HG03442 (cell line): ENCODE data around the gene CAPN15.

Experiments
- ATAC-seq: cut with Tn5 transposase; IDR thresholded peaks from one replicate; pipeline ENCODE4 v1.9.1; 2021; ENCODE audit warnings: mild to moderate bottlenecking, moderate library complexity; ENCODE audit not compliant: unreplicated experiment

Gene CAPN15

DNA sequence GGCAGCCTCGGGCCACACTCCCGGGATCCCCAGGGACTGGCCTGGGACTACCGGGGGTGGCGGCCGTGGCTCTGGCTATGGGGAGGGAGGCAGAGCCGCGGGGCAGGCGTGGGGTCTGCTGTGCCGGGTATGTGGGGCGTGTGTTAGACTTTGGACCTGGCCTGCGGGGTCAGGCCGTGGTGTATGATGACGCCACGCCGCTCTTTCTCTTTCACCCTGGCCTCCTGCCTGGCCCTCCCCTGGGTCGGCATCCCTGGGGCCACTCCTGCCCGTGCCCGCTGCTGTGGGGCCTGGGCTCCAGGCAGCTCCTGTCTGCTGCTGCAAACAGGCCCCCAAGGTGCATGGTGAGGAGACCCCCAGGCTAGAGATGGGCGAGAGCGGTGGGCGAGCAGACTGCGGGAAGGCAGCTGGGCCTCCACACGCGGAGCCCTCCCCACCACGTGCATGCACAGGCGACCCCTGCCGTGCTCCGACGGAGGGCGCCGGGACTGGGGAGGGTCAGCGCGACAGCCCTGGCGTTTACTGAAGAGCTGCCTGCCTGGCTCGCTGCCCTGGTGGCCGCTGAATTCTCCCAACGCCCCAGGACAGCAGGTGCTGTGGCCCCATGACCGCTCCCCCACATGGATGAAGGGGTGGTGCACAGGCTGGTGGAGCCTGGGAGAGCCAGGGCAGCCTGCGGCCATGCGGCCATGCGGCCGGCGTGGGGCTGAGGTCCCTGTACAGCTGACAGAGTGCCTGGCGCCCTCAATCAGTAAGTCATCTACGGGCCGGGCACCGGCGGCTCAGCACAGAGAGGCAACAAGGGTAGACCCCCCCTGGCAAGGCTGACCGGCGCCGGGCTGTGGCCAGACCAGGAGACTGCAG, 16.0 kb downstream of the CAPN15 start:
- ATAC-seq: no peak

DNA sequence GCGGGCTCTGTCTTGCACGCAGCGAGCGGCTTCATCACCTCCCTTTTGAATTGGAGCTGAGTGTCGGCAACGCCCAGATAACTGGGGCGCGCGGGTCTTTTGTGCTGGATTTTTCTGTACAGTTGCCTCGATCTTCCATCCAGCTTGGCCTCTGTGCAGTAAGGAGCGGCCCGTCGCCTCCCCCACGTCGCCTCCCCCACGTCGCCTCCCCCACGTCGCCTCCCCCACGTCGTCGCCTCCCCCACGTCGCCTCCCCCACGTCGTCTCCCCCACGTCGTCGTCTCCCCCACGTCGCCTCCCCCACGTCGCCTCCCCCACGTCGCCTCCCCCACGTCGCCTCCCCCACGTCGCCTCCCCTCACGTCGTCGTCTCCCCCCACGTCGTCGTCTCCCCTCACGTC, 17.0 kb downstream of the CAPN15 start:
- no peak for ATAC-seq

GRCh38 chr16:546909-547770, 19.6 kb downstream of the CAPN15 start:
- ATAC-seq: no peak

GRCh38 chr16:548586-548985, 21.1 kb downstream of the CAPN15 start:
- ATAC-seq: no peak

- ATAC-seq: no peak
These were observed 22.2 kb downstream of the CAPN15 start for GRCh38 chr16:549544-550263.

- ATAC-seq: no peak
These were observed 23.7 kb downstream of the CAPN15 start for GRCh38 chr16:551210-551609.

- ATAC-seq: no peak
These were observed 24.7 kb downstream of the CAPN15 start for GRCh38 chr16:552171-552570.

DNA sequence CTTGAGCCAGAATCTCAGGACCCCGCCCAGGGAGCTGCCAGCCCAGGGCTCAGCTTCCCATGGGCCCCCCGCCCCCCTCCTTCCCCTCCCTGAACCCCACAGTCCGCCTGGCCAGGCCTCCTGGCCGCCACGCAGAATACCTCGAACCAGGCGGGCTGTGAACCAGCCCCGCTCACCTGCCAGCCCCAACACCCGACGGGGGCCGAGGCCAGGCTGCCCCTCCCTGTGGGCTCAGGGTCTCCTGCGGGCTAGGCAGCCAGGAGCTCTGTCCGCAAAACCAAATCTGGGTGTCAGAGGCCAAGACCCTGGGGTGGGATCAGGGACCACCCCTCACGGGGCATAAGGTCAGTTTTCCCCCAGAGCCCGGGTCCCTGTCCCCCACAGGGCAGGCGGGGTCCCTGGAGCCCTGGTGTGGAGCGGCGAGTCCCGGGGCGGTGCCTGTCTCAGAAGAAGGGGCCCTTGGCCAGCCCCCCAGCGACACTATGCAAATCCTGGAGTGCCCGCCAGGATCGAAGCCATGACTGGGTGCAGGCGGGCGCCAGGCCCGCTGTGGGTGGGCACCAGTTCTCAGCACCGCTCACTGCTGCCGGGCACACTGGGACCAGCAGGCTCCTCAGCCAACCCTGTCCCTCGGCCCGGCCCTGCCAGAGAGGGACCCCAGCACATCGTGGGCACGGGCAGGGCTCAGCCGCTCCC, 26.2 kb downstream of the CAPN15 start:
- no peak for ATAC-seq

DNA sequence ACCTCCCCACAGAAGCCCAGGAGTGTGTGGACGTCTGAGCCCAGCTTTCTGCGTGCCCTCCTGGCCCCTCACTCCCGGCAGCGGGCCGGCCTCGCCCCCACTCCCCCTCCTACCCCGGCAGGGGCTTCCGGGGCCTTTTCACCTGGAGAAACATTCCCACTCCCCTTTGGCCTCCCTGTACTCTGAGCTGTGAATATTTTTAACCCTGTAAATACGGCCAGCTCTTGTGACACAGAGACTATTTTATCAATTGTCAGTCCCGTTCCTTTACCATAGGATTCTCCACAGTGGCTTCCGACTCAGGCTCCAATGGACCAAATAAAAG, 26.7 kb downstream of the CAPN15 start:
- no peak for ATAC-seq

DNA sequence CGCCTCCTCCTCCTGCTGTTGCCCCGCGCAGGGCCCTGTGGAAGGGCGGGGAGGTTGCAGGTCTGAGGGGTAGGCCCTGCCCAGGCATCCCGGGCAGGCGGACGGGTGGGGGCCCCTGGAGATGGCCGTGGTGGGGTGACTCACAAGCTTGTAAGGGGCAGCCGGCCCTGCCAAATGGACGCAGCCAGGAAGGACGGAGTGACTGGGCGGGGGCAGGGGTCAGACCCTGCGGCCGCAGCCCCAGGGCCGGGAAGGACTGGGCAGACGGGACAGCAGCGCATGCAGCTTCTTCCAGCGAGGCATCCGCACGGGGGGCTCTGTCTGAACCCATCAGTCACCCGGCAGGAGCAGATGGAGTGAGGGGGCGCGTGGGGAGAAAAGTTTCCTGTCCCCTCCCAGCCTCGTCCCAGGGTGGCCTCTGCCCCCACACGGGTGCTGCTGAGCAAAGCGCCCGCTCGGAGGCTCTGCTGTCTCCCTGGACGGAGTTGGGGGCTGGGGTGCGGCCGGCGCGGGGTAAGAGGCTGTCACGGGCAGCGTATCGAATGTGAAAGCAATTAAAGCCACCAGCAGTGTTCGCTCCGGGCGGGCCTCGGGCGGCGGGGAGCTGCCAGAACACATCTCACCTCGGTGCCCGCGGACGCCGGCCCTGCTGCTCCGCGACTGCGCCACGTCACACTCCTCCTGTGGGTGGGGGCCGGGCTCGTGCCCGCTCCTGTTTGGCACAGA, 27.3 kb downstream of the CAPN15 start:
- no peak for ATAC-seq

DNA sequence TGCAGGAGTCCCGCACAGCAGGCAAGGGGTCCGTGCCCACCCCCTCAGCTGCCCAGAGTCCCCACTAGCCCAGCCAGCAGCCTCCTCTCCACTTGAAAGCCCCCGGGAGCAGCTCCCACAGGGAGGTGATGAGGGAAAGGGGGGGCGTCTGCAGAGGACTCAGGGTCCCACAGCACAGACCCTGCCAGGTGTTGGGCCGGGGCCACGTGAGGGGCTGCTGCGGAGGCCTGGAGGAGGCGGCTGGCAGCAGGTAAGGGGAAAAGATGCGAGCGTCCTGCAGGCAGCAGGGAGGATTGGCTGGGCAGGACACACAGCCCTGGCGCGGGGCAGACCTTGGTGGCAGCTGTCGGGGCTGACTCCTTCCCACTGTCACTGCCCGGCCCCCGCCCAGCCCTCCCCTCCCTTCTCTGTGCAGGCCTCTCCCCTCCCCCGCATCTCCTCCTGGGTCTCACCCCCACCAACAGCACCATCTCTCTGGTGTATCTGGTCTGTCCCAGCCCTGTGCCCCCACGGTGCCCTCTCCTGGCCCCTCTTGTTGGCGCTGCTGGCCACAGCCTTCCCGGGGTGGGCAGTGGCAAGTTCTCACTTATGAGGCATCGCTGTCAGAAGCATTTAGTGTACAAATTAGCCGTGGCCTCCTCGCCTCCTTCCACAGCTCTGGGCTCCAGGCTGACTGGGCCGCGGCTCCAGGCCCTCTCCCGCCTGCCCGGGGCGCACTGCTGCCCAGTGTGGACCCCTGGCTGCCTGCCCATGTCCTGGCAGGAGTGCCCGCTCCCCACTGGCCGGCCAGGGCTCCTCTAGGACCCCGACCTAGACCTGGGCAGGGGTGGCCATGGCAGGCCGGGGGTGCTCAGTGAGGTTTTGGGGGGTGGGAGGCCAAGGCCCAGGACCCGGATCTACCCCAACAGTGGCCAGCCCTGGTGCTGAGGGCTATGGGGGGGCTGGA, 28.3 kb downstream of the CAPN15 start:
- ATAC-seq: no peak

- ATAC-seq: no peak
These were observed 29.1 kb downstream of the CAPN15 start for GRCh38 chr16:556474-557173.

DNA sequence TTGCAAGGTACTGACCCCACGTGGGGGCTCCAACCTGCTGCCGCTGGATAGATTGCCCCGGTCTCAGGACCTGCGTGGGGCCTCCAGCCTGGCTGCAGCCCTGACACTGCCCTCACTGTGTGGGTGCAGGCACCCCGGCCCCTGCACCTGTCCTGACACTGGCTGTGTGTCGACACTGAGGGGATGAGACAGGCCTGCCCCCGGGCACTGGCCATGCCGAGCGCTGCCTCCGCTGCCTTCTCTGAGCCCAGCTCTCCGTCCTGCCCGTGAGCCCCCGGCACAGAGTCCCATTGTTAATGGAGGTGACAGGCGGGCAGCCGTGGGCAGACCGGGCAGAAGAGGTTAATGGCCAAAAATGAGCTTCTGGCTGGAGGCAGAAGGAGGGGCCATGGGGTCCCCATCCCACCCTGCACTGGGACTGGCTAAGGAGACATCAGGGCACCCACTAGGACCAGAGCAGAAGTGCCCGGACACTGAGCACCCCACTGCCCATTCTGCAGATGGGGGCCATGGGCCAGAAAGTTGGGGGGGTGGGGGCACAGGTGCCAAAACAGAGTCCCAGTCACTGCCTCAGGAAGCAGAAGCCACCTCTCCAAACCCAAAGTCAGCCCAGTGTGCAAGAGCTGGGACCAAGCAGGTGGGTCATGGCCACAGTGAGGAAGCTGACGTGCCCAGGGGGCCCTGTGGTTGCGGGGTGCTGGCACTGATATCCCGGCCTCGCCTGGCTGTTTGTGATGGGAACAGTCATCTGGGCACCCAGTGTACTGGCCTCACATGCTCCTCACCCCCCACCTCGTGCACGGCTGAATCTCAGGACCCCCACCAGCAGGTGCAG, 30.2 kb downstream of the CAPN15 start:
- ATAC-seq: no peak

DNA sequence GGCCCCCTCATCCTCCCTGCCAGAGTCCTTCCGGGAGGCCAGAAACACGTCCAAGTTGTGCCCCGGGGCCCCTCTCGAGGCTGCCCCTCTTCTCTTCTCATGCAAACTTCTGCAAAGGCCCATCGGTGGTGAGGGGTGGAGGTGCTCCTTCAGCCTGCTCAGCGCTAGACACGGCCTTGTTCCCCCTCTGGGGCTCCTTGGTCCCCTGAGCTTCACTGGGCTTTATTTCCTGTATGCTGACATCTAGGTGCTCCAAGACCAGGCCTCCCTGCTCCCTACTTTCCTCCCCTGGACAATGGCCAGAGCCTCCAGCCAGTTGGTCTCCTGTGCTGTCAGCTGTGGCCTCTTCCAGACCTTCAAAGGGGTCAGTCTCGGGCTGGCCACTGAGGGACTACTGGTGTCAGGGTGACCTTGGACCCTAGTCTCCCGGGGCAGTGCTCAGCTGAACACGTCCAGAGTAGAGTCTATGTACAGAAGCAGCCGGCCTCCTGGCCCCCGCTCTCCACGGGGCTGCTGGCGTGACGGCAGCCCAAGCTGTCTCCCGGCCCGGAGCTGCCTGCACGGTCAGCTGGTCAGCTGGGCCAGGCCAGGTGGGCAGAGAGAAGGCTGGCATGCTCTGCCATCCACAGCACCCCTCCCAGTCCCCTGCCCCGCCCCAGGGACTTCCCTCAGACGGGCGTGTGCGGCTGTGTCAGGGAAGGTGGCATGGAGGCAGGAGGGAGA, 30.9 kb downstream of the CAPN15 start:
- ATAC-seq: no peak

DNA sequence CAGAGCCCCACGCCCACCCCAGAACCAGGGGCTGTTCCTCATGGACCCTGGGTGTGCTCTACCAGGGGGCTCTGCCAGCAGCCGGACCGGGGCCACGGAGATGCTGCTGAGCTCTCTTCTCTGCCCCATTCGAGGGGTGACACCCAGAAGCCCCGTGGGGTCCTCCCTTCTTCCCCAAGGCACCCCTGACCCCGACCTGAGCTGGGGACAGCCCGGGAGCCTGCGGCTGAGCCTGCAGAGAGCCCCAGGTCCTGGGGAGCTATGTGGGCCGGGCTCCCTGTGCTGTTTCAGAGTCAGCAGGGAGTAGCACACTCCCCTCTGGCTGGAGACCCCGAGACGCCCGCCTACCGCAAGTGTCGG, 31.5 kb downstream of the CAPN15 start:
- no peak for ATAC-seq

- no peak for ATAC-seq
These were observed 32.1 kb downstream of the CAPN15 start for GRCh38 chr16:559411-560203.
